RWPE2 (cell line): ENCODE measurements around the gene ENPP1.
"Not testable (repeated sequence)": the region's sequence is repeated elsewhere in the genome, so short reads cannot be mapped to it uniquely, and the experiment has no call there.

Source experiments
- ATAC-seq: fragments of 200-7000 bp; cut with Tn5 transposase; 3 replicates; pipeline ENCODE4 v1.9.1; 2021; ENCODE audit warnings: low read depth
- DNase-seq: peaks from one replicate; pipeline ENCODE4 v3.0.0-alpha.2; 2020; ENCODE audit warnings: low spot score
- H3K27ac ChIP-seq: fragments of 450-650 bp; 2 replicates; pipeline ENCODE4 v1.5.1; 2017; ENCODE audit warnings: mild to moderate bottlenecking; ENCODE audit not compliant: poor library complexity, severe bottlenecking
- H3K27me3 ChIP-seq: fragments of 250-450 bp; sonication (Bioruptor Pico); 2 replicates; pipeline ENCODE4 v1.5.1; 2021; ENCODE audit warnings: mild to moderate bottlenecking, moderate library complexity; ENCODE audit not compliant: insufficient read depth, poor library complexity, severe bottlenecking
- H3K36me3 ChIP-seq: fragments of 250-450 bp; sonication (Bioruptor Pico); 2 replicates; pipeline ENCODE4 v1.5.1; 2020; ENCODE audit warnings: low read depth, mild to moderate bottlenecking, moderate library complexity
- H3K4me1 ChIP-seq: fragments of 250-450 bp; sonication (Bioruptor Pico); 2 replicates; pipeline ENCODE4 v1.5.1; 2021; ENCODE audit warnings: mild to moderate bottlenecking, moderate library complexity; ENCODE audit not compliant: insufficient read depth, poor library complexity, severe bottlenecking
- H3K4me3 ChIP-seq: fragments of 250-450 bp; sonication (Bioruptor Pico); 2 replicates; pipeline ENCODE4 v1.5.1; 2021; ENCODE audit warnings: mild to moderate bottlenecking, moderate library complexity; ENCODE audit not compliant: severe bottlenecking
- H3K9me3 ChIP-seq: fragments of 250-450 bp; sonication (Bioruptor Pico); 2 replicates; pipeline ENCODE4 v1.5.1; 2021; ENCODE audit warnings: mild to moderate bottlenecking, moderate library complexity; ENCODE audit not compliant: severe bottlenecking
- CTCF ChIP-seq: fragments of 450-650 bp; IDR thresholded peaks from one replicate; pipeline ENCODE4 v1.5.1; 2017; ENCODE audit warnings: mild to moderate bottlenecking, moderate library complexity; ENCODE audit not compliant: poor library complexity, severe bottlenecking

The ENPP1 gene

GRCh38 chr6:131910219-131910589, 102.4 kb downstream of the ENPP1 start:
- no peak for DNase-seq
- peak; percentile 77 for TF ChIP-seq CTCF
- Histone ChIP-seq H3K4me1 (no peaks in the 10 kb centered on the region), H3K36me3 (no peaks in the 10 kb centered on the region), H3K27me3 (no peaks in the 10 kb centered on the region), H3K4me3 (no peak overlapping the region), H3K27ac (no peak overlapping the region), H3K9me3 (no peaks in the 10 kb centered on the region)
- no peak for ATAC-seq

- DNase-seq: no peak
- Histone ChIP-seq H3K36me3 (no peaks in the 10 kb centered on the region), H3K27ac (no peak overlapping the region), H3K27me3 (no peaks in the 10 kb centered on the region), H3K4me3 (no peak overlapping the region), H3K9me3 (no peaks in the 10 kb centered on the region), H3K4me1 (no peaks in the 10 kb centered on the region)
- no peak for TF ChIP-seq CTCF
- ATAC-seq: no peak
These were observed 103.1 kb downstream of the ENPP1 start for GRCh38 chr6:131910956-131911355.

- H3K27me3 ChIP-seq: no peaks in the 10 kb centered on the region
- no peak overlapping the region for H3K27ac ChIP-seq
- DNase-seq (no peak), ATAC-seq (no peak)
- H3K9me3 ChIP-seq: no peaks in the 10 kb centered on the region
- no peaks in the 10 kb centered on the region for H3K36me3 ChIP-seq
- no peak for TF ChIP-seq CTCF
- H3K4me3 ChIP-seq: no peak overlapping the region
- no peaks in the 10 kb centered on the region for H3K4me1 ChIP-seq
These were observed 104.1 kb downstream of the ENPP1 start for GRCh38 chr6:131911951-131912350.

GRCh38 chr6:131914234-131914633, 106.4 kb downstream of the ENPP1 start:
- H3K9me3 ChIP-seq: no peaks in the 10 kb centered on the region
- H3K36me3 ChIP-seq: no peaks in the 10 kb centered on the region
- peak; percentile 74 for ATAC-seq
- no peaks in the 10 kb centered on the region for H3K27me3 ChIP-seq
- DNase-seq: no peak
- H3K4me1 ChIP-seq: no peaks in the 10 kb centered on the region
- no peak for TF ChIP-seq CTCF
- no peak overlapping the region for H3K27ac ChIP-seq
- no peak overlapping the region for H3K4me3 ChIP-seq

- Histone ChIP-seq H3K27me3 (no peaks in the 10 kb centered on the region), H3K27ac (no peak overlapping the region), H3K9me3 (no peaks in the 10 kb centered on the region), H3K36me3 (no peaks in the 10 kb centered on the region), H3K4me1 (no peaks in the 10 kb centered on the region), H3K4me3 (no peak overlapping the region)
- TF ChIP-seq CTCF: peak; percentile 89
- DNase-seq: no peak
- peak; percentile 66; the same call in 2 of the 3 replicates for ATAC-seq
These were observed 107.3 kb downstream of the ENPP1 start for GRCh38 chr6:131914967-131915751.

GRCh38 chr6:131916091-131916796, 108.4 kb downstream of the ENPP1 start:
- not testable (repeated sequence) for H3K36me3 ChIP-seq, H3K9me3 ChIP-seq, ATAC-seq, H3K4me1 ChIP-seq, H3K27ac ChIP-seq, DNase-seq, H3K4me3 ChIP-seq, H3K27me3 ChIP-seq
